ENCODE results near the gene EPG5.

DNA sequence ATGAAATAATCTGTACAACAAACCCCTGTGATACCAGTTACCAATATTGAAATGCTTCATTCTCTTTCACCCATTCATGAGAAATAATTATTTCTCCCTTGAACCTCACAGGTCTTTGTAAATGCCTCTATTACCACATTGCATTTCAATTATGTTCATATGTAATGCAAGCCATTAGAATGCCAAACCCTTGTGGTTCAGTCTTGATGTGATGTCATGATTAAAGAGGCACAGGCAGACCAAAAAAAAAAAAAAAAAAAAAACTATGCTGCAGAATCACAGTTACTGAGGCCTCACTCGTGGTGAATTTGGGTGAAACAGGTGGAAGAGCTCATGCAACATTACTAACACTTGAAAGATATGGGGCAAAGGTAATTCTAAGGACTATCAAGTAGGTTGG lies 9.4 kb upstream of the EPG5 start:
- TF ChIP-seq CEBPB (IDR thresholded peaks at IDR 0.05) (no peak), YY1 (IDR thresholded peaks at IDR 0.05; ENCODE audit: low read depth) (no peak)
